H1 (cell line): ENCODE data around the gene GATC. TPM values are rescaled to one million over a fixed set of nuclear protein-coding genes. Genes with fewer than 3 reads are reported as not detected.

Experiments used
- CTCF ChIA-PET: fragments of 300-600 bp; sonication (Branson Sonifier 250); formaldehyde crosslinking; loops from one replicate; lab custom pipeline; 2021; ENCODE audit not compliant: partially characterized antibody; lab: Charles Lee
- POLR2A ChIA-PET: fragments of 300-600 bp; sonication (Branson Sonifier 250); formaldehyde crosslinking; loops from one replicate; lab custom pipeline; 2021; ENCODE audit warnings: inconsistent platforms; ENCODE audit not compliant: partially characterized antibody; lab: Charles Lee
- DNase-seq, 2 experiments: peaks; one replicate each; pipeline versions ENCODE4 v3.0.0 to v3.0.0-alpha.2; 2010 to 2022; ENCODE audit warnings: low spot score in 2 of 2, low read depth in 1 of 2, mixed read lengths in 1 of 2
- FAIRE-seq: peaks from 2 replicates; lab custom pipeline; 2011; peaks lifted over from hg19 to GRCh38; lab: Jason Lieb, UNC
- H2AFZ ChIP-seq: 2 replicates; pipeline ENCODE4 v1.8.1; 2012; ENCODE audit warnings: low read length, inconsistent platforms
- H2AK5ac ChIP-seq: 2 replicates; pipeline ENCODE4 v1.6.1; 2013; ENCODE audit warnings: low read depth, low read length
- H2BK120ac ChIP-seq: replicated peaks from 2 replicates; pipeline ENCODE3; 2013; ENCODE audit warnings: low read depth, low read length, inconsistent platforms
- H2BK12ac ChIP-seq: 2 replicates; pipeline ENCODE4 v1.6.1; 2013; ENCODE audit warnings: low read depth, low read length
- H2BK15ac ChIP-seq: 2 replicates; pipeline ENCODE4 v1.6.1; 2013; ENCODE audit warnings: low read length
- H2BK20ac ChIP-seq: 2 replicates; pipeline ENCODE4 v1.6.1; 2013; ENCODE audit warnings: low read length
- H2BK5ac ChIP-seq: 2 replicates; pipeline ENCODE4 v1.6.1; 2013; ENCODE audit warnings: low read depth, low read length
- H3K14ac ChIP-seq: 2 replicates; pipeline ENCODE4 v1.6.1; 2013; ENCODE audit warnings: inconsistent platforms; ENCODE audit not compliant: insufficient read length
- H3K18ac ChIP-seq: 2 replicates; pipeline ENCODE4 v1.6.1; 2013; ENCODE audit warnings: low read length; ENCODE audit errors: extremely low read depth
- H3K23ac ChIP-seq: 2 replicates; pipeline ENCODE4 v1.6.1; 2013; ENCODE audit warnings: inconsistent platforms; ENCODE audit not compliant: insufficient read length
- H3K23me2 ChIP-seq: 2 replicates; pipeline ENCODE4 v1.6.1; 2013; ENCODE audit warnings: low read depth, low read length
- H3K27ac ChIP-seq: 2 replicates; pipeline ENCODE4 v1.6.1; 2011; ENCODE audit warnings: low read depth, low read length, inconsistent platforms
- H3K27me3 ChIP-seq, 4 experiments: replicated peaks in 1 of 4; 1 replicate in 1 of 4; 2 replicates in 3 of 4; pipeline versions ENCODE4 v1.6.1 to v1.8.1; 2011 to 2013; ENCODE audit warnings: low read length in 3 of 4, mild to moderate bottlenecking in 3 of 4, inconsistent platforms in 2 of 4, mixed read lengths in 2 of 4, moderate library complexity in 1 of 4; ENCODE audit not compliant: control insufficient read depth in 3 of 4, insufficient read depth in 3 of 4; ENCODE audit errors: extremely low read depth in 1 of 4
- H3K36me3 ChIP-seq, 4 experiments: 2 replicates each; pipeline versions ENCODE4 v1.6.1 to v1.8.1; 2011 to 2013; ENCODE audit warnings: mild to moderate bottlenecking in 4 of 4, low read length in 3 of 4, moderate library complexity in 2 of 4, control low read depth in 1 of 4, inconsistent platforms in 1 of 4; ENCODE audit not compliant: insufficient read depth in 4 of 4, control insufficient read depth in 2 of 4
- H3K4ac ChIP-seq: replicated peaks from 2 replicates; pipeline ENCODE3; 2013; ENCODE audit warnings: low read length, low read depth, mixed read lengths, inconsistent platforms; ENCODE audit not compliant: insufficient read length
- H3K4me1 ChIP-seq, 4 experiments: replicated peaks in 1 of 4; 1 replicate in 1 of 4; 2 replicates in 3 of 4; pipeline versions ENCODE4 v1.6.1 to v1.8.1; 2011 to 2013; ENCODE audit warnings: low read length in 3 of 4, inconsistent platforms in 2 of 4, mixed read lengths in 1 of 4; ENCODE audit not compliant: insufficient read depth in 4 of 4, control insufficient read depth in 3 of 4
- H3K4me2 ChIP-seq, 2 experiments: 2 replicates each; pipeline versions ENCODE4 v1.6.1 to v1.8.1; 2011 to 2013; ENCODE audit warnings: low read depth in 2 of 2, low read length in 2 of 2, control low read depth in 1 of 2, inconsistent platforms in 1 of 2, mild to moderate bottlenecking in 1 of 2; ENCODE audit not compliant: insufficient read depth in 1 of 2
- H3K4me3 ChIP-seq, 4 experiments: fragments of 200-600, 300-600 bp in 1 of 4; sonication (generic), shearing (Covaris generic), sonication (Bioruptor Twin) in 1 of 4; 2 replicates each; pipeline versions ENCODE4 v1.5.1 to v1.8.1; 2011 to 2016; ENCODE audit warnings: low read length in 4 of 4, low read depth in 3 of 4, control low read depth in 2 of 4, inconsistent platforms in 2 of 4, mild to moderate bottlenecking in 2 of 4, mixed read lengths in 1 of 4, moderate library complexity in 1 of 4; ENCODE audit not compliant: insufficient read depth in 2 of 4; ENCODE audit errors: extremely low read depth in 1 of 4
- H3K56ac ChIP-seq: replicated peaks from 2 replicates; pipeline ENCODE3; 2013; ENCODE audit warnings: low read depth, mild to moderate bottlenecking, mixed read lengths, low read length, inconsistent platforms; ENCODE audit not compliant: insufficient read length
- H3K79me1 ChIP-seq: 2 replicates; pipeline ENCODE4 v1.6.1; 2013; ENCODE audit warnings: low read depth, low read length, control low read depth
- H3K79me2 ChIP-seq, 2 experiments: 2 replicates each; pipeline versions ENCODE4 v1.6.1 to v1.8.1; 2012 to 2013; ENCODE audit warnings: low read length in 2 of 2, mild to moderate bottlenecking in 2 of 2, inconsistent platforms in 1 of 2; ENCODE audit not compliant: insufficient read depth in 2 of 2, control insufficient read depth in 1 of 2
- H3K9ac ChIP-seq, 4 experiments: replicated peaks in 1 of 4; 1 replicate in 1 of 4; 2 replicates in 3 of 4; pipeline versions ENCODE4 v1.6.1 to v1.8.1; 2011 to 2013; ENCODE audit warnings: low read depth in 3 of 4, low read length in 3 of 4, control low read depth in 2 of 4, mild to moderate bottlenecking in 2 of 4, moderate library complexity in 2 of 4, inconsistent platforms in 1 of 4; ENCODE audit errors: extremely low read depth in 1 of 4
- H3K9me3 ChIP-seq, 2 experiments: 2 replicates each; pipeline versions ENCODE4 v1.6.1 to v1.8.1; 2012 to 2013; ENCODE audit warnings: mild to moderate bottlenecking in 2 of 2, moderate library complexity in 2 of 2, control low read depth in 1 of 2, inconsistent platforms in 1 of 2, low read depth in 1 of 2, low read length in 1 of 2, mixed read lengths in 1 of 2; ENCODE audit not compliant: insufficient read depth in 2 of 2
- H4K20me1 ChIP-seq, 2 experiments: replicated peaks in 1 of 2; 2 replicates each; pipeline versions ENCODE3 to v1.8.1; 2011 to 2013; ENCODE audit warnings: inconsistent platforms in 2 of 2, low read length in 2 of 2, mild to moderate bottlenecking in 1 of 2; ENCODE audit not compliant: insufficient read depth in 2 of 2, control insufficient read depth in 1 of 2
- H4K5ac ChIP-seq: 2 replicates; pipeline ENCODE4 v1.6.1; 2013; ENCODE audit warnings: low read length, low read depth, mixed read lengths, inconsistent platforms; ENCODE audit not compliant: insufficient read length
- H4K8ac ChIP-seq: 2 replicates; pipeline ENCODE4 v1.8.0; 2013; ENCODE audit warnings: mild to moderate bottlenecking, moderate library complexity, low read length, inconsistent platforms; ENCODE audit not compliant: insufficient read depth; ENCODE audit errors: extremely low read depth
- H4K91ac ChIP-seq: replicated peaks from 2 replicates; pipeline ENCODE3; 2013; ENCODE audit warnings: low read length, mixed read lengths, inconsistent platforms; ENCODE audit not compliant: insufficient read length
- EGR1 ChIP-seq: IDR thresholded peaks from 2 replicates; pipeline ENCODE4 v1.6.1; 2011; ENCODE audit warnings: low read depth, low read length, borderline replicate concordance
- POLR2A ChIP-seq, 2 experiments: IDR thresholded peaks; 1 replicate in 1 of 2; 2 replicates in 1 of 2; pipeline ENCODE4 v1.6.1; 2011; ENCODE audit warnings: low read depth in 2 of 2, low read length in 2 of 2, mild to moderate bottlenecking in 2 of 2; ENCODE audit errors: control extremely low read depth in 1 of 2
- TAF7 ChIP-seq: optimal IDR thresholded peaks from 2 replicates; pipeline ENCODE3; 2011; ENCODE audit warnings: low read depth, mild to moderate bottlenecking, inconsistent platforms, low read length, moderate library complexity, borderline replicate concordance
- whole genome bisulfite sequencing, 2 experiments: shearing (Covaris generic) in 1 of 2; methylation state at CpG; one replicate each; pipeline versions ENCODE4 v1.1.6 to v1.1.7; 2013 to 2015; ENCODE audit warnings: low lambda C conversion rate in 2 of 2, mixed read lengths in 2 of 2, inconsistent platforms in 1 of 2, low coverage in 1 of 2, missing lambda C conversion rate in 1 of 2; ENCODE audit not compliant: insufficient replicate concordance in 2 of 2, insufficient coverage in 1 of 2, insufficient read length in 1 of 2; ENCODE audit errors: extremely low coverage in 1 of 2, missing lambda C conversion rate in 1 of 2; 5-methylcytosine and 5-hydroxymethylcytosine counted together
- polyA plus RNA-seq, 7 experiments: library from polyadenylated mRNA; depleted of rRNA in 3 of 7; stranded (reverse) in 5 of 7; unstranded in 2 of 7; fragments of >200 nt in 5 of 7; fragments of 200-250 nt in 2 of 7; gene quantifications; 1 replicate in 5 of 7; 2 replicates in 1 of 7; 4 replicates in 1 of 7; pipeline versions ENCODE4 v1.2.1 to v1.2.3, GENCODE V29; 2011 to 2013; ENCODE audit warnings: missing spikeins in 2 of 7, mixed read lengths in 2 of 7
- total RNA-seq: library from RNA; stranded (reverse); fragmentation: NEBNext Ultra II Directional; extraction: Animal tissue kit (Norgen Biotek cat#: 25700); gene quantifications from 2 replicates; pipeline ENCODE4 v1.2.1, GENCODE V29; 2021

The GATC gene
- total and polyA plus RNA-seq, 2 of the 8 experiments (the other 6 are each of a cell fraction or from before 2014, with no cell fraction given) = 13.2 to 30.4 TPM

DNA sequence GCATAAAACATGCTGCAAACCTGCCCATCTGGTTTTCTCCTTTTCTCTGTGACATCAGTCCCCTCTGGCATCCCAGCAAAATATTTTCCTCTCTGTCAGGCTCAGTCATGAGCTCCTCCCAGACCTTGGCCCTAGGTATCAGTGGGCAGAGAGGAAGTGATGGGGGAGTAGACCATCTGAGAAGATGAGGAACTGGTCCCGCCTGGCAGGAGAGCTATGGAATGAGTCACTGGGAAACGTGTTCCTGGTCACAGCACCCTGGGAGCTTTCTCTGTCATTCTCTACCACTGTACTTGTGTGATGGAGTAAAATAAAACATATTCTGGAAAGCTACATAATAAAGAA lies 28.3 kb downstream of the GATC start:
- Histone ChIP-seq H2BK120ac (no peak overlapping the region), H2BK12ac (no peak overlapping the region), H3K4ac (no peak overlapping the region), H3K27me3 (no peaks in the 10 kb centered on the region), H3K23ac (no peak overlapping the region), H4K91ac (no peak overlapping the region), H2AFZ (no peak overlapping the region), H3K4me2 (no peak overlapping the region), H3K14ac (no peak overlapping the region), H3K56ac (no peak overlapping the region), H3K4me1 (peaks cover 0 to 5% (median 0%) of the 10 kb centered on the region in 4 experiments; a peak in 2 of 7 replicates), H2BK15ac (no peak overlapping the region), H3K27ac (no peak overlapping the region), H2BK20ac (no peak overlapping the region), H3K9me3 (no peaks in the 10 kb centered on the region), H4K8ac (no peak overlapping the region), H3K23me2 (peaks cover 2% of the 10 kb centered on the region; the same call in 1 of the 2 replicates), H4K5ac (no peak overlapping the region), H3K79me1 (no peaks in the 10 kb centered on the region), H3K79me2 (no peaks in the 10 kb centered on the region), H3K9ac (no peak overlapping the region; a peak in 1 of 7 replicates), H3K18ac (no peak overlapping the region), H2AK5ac (no peak overlapping the region), H3K36me3 (no peaks in the 10 kb centered on the region), H2BK5ac (no peak overlapping the region), H4K20me1 (peaks cover 0 to 1% of the 10 kb centered on the region in 2 experiments), H3K4me3 (no peak overlapping the region)
- DNase-seq (no peak), FAIRE-seq (no peak)
- WGBS, 2 experiments = 43% methylated on average over 2 of the region's 2 CpGs; no CpG with 5 or more reads in 1 of the 2 experiments
- POLR2A ChIA-PET = interaction anchor here (0.6 to 18.7 kb wide), 10 partner anchors 8 to 204 kb away, joined by 3 to 365 read pairs (median 4); partner anchors contain the start of genes DYNLL1, GATC, RNU4-1 and RNU4-2
- CTCF ChIA-PET = interaction anchor here (0.6 to 1.2 kb wide), 8 partner anchors 9 to 1469 kb away, joined by 3 to 4 read pairs (median 3); partner anchors contain the start of gene SIRT4
- TF ChIP-seq TAF7 = no peak
- no peak for TF ChIP-seq POLR2A (IDR thresholded peaks at IDR 0.05; ENCODE audit: control extremely low read depth in 1 of 2, low read depth in 2 of 2, low read length in 2 of 2)
- TF ChIP-seq EGR1 = no peak
